A673 (cell line): ENCODE results near the gene MRPS12. TPM values are rescaled to one million over a fixed set of nuclear protein-coding genes. Genes with fewer than 3 reads are reported as not detected.
A peak's percentile ranks its signal among the peaks of the same experiment; 100 is the strongest.

Experiments used
- BruUV-seq: library from RNA; stranded (reverse); fragments of 400-500 nt; replicated peaks from 2 replicates; lab custom pipeline; 2021; lab: Mats Ljungman, UMichigan
- CTCF ChIA-PET: fragments of 300-600 bp; sonication (Branson Sonifier 250); formaldehyde crosslinking; loops from one replicate; lab custom pipeline; 2022; ENCODE audit warnings: antibody characterized with exemption; lab: Charles Lee
- POLR2A ChIA-PET: fragments of 300-600 bp; sonication (Branson Sonifier 250); formaldehyde crosslinking; loops from one replicate; lab custom pipeline; 2022; ENCODE audit warnings: antibody characterized with exemption; ENCODE audit not compliant: low non-redundant PET; lab: Charles Lee
- DNase-seq: peaks from one replicate; pipeline ENCODE4 v3.0.0-alpha.2; 2015; ENCODE audit warnings: low spot score
- H3K27ac ChIP-seq: fragments of 200-600 bp; sonication (generic); 2 replicates; pipeline ENCODE4 v1.5.1; 2016; ENCODE audit warnings: mixed run types, low read depth, mild to moderate bottlenecking, mixed read lengths, antibody characterized with exemption, low read length; ENCODE audit not compliant: poor library complexity, severe bottlenecking
- H3K27me3 ChIP-seq: fragments of 200-600 bp; sonication (generic); replicated peaks from 2 replicates; pipeline ENCODE4 v1.6.1; 2017; ENCODE audit warnings: mixed run types, low read depth, mild to moderate bottlenecking, mixed read lengths, antibody characterized with exemption, low read length; ENCODE audit not compliant: insufficient read depth, poor library complexity
- H3K36me3 ChIP-seq: fragments of 200-600 bp; sonication (generic); 2 replicates; pipeline ENCODE4 v1.6.1; 2016; ENCODE audit warnings: mixed run types, mild to moderate bottlenecking, mixed read lengths, antibody characterized with exemption, low read length; ENCODE audit not compliant: insufficient read depth, poor library complexity, severe bottlenecking
- H3K4me1 ChIP-seq: fragments of 200-600 bp; sonication (generic); 2 replicates; pipeline ENCODE4 v1.6.1; 2017; ENCODE audit warnings: mixed run types, mild to moderate bottlenecking, mixed read lengths, antibody characterized with exemption, low read length; ENCODE audit not compliant: insufficient read depth, poor library complexity, severe bottlenecking
- H3K4me3 ChIP-seq: fragments of 200-600 bp; sonication (generic); 2 replicates; pipeline ENCODE4 v1.5.1; 2016; ENCODE audit warnings: low read depth, mixed run types, mild to moderate bottlenecking, mixed read lengths, low read length; ENCODE audit not compliant: poor library complexity, severe bottlenecking
- H3K9me3 ChIP-seq: fragments of 200-600 bp; sonication (generic); 2 replicates; pipeline ENCODE4 v1.6.1; 2016; ENCODE audit warnings: mixed run types, low read depth, mild to moderate bottlenecking, mixed read lengths, antibody characterized with exemption, low read length; ENCODE audit not compliant: poor library complexity, severe bottlenecking
- EZH2 ChIP-seq: fragments of 200-600 bp; sonication (generic); IDR thresholded peaks from 2 replicates; pipeline ENCODE4 v1.6.1; 2017; ENCODE audit warnings: borderline replicate concordance, low read depth, mild to moderate bottlenecking, mixed read lengths, antibody characterized with exemption, low read length; ENCODE audit not compliant: poor library complexity, severe bottlenecking
- intact Hi-C: fragments of 100-400 bp; cut with micrococcal nuclease; formaldehyde crosslinking; loops from one replicate; pipeline ENCODE4 v1.10.0; 2022; ENCODE audit not compliant: unreplicated experiment
- total RNA-seq: library from RNA; stranded (reverse); gene quantifications from 2 replicates; pipeline ENCODE4 v1.2.3, GENCODE V29; 2021
- TF ChIP-seq, protein P1 (sequence below): fragments of 300-800, 200-600 bp; sonication (generic); conservative IDR thresholded peaks from 2 replicates; pipeline ENCODE4 v1.5.1; 2017; ENCODE audit warnings: low read depth, mild to moderate bottlenecking, antibody characterized with exemption, low read length, moderate library complexity, mixed read lengths

Gene MRPS12
- total RNA-seq, 1 experiment from 2014 or later, result 81.9 TPM

DNA sequence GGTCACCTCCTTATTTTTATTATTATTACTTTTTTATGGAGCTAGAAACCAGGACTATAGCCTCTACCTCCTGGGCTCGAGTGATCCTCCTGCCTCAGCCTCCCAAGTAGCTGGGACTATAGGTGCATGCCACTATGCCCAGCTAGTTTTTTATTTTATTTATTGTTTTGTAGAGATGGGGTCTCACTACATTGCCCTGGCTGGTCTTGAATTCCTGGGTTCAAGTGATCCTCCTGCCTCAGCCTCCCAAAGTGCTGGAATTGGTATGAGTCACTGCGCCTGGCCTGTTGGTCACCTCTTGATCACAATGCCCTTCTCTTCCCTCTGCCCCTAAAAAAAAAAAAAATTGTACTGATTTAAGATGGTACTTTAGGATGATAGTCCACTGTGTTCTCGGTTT, 20.4 kb downstream of the MRPS12 start:
- DNase-seq, result no peak
- no peaks in the 10 kb centered on the region for H3K9me3 ChIP-seq
- ChIA-PET CTCF (interaction anchor here (0.6 kb wide), 1 partner anchor 157 kb away, joined by 9 read pairs; no protein-coding TSS in a partner anchor), POLR2A (no interaction called here)
- peaks cover 4% of the 10 kb centered on the region for H3K36me3 ChIP-seq
- peaks cover 6% of the 10 kb centered on the region for H3K4me1 ChIP-seq
- H3K27ac ChIP-seq, result no peak overlapping the region
- BruUV-seq, result no TSS peak
- no peaks in the 10 kb centered on the region for H3K27me3 ChIP-seq
- intact Hi-C loops, result no loop called here
- no peak overlapping the region for H3K4me3 ChIP-seq
- TF ChIP-seq EZH2, result no peak
- TF ChIP-seq, protein P1, sequence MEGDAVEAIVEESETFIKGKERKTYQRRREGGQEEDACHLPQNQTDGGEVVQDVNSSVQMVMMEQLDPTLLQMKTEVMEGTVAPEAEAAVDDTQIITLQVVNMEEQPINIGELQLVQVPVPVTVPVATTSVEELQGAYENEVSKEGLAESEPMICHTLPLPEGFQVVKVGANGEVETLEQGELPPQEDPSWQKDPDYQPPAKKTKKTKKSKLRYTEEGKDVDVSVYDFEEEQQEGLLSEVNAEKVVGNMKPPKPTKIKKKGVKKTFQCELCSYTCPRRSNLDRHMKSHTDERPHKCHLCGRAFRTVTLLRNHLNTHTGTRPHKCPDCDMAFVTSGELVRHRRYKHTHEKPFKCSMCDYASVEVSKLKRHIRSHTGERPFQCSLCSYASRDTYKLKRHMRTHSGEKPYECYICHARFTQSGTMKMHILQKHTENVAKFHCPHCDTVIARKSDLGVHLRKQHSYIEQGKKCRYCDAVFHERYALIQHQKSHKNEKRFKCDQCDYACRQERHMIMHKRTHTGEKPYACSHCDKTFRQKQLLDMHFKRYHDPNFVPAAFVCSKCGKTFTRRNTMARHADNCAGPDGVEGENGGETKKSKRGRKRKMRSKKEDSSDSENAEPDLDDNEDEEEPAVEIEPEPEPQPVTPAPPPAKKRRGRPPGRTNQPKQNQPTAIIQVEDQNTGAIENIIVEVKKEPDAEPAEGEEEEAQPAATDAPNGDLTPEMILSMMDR, result no peak

GRCh38 chr19:38952395-38953165, 21.8 kb downstream of the MRPS12 start:
- H3K36me3 ChIP-seq, result no peaks in the 10 kb centered on the region
- POLR2A ChIA-PET, result no interaction called here
- CTCF ChIA-PET, result no interaction called here
- BruUV-seq, result no TSS peak
- H3K27me3 ChIP-seq, result no peaks in the 10 kb centered on the region
- peak; percentile 70 for DNase-seq
- TF ChIP-seq, protein P1, result peak; percentile 57
- TF ChIP-seq EZH2, result no peak
- H3K27ac ChIP-seq, result no peak overlapping the region
- H3K4me3 ChIP-seq, result no peak overlapping the region
- intact Hi-C loops, result no loop called here
- no peaks in the 10 kb centered on the region for H3K9me3 ChIP-seq
- peaks cover 6% of the 10 kb centered on the region for H3K4me1 ChIP-seq

DNA sequence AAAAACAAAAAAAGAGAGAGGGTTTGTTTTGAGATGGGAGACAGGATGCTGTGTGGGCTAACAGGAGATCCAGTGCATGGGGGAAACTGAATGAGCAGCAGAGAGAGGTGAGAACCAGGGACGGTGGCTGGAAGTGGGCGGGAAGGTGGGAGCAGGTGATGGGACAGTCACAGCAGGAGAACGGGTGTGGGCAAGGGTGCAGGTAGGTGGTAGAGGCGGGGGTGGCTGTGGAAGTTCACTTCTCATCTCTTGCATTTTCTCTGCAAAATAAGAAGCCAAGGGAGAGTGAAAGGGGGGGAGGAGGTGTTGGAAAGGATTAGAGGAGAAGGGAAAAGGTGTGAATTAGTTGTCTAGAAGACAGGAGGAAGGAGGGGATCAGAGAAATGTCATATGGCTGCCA, 22.9 kb downstream of the MRPS12 start:
- Histone ChIP-seq H3K4me3 (no peak overlapping the region), H3K27ac (no peak overlapping the region), H3K27me3 (no peaks in the 10 kb centered on the region), H3K4me1 (peaks cover 6% of the 10 kb centered on the region), H3K9me3 (no peaks in the 10 kb centered on the region), H3K36me3 (no peaks in the 10 kb centered on the region)
- no peak for DNase-seq
- intact Hi-C loops, result no loop called here
- POLR2A ChIA-PET, result interaction anchor here (0.6 kb wide), 1 partner anchor 232 kb away, joined by 3 read pairs; no protein-coding TSS in a partner anchor
- CTCF ChIA-PET, result no interaction called here
- BruUV-seq, result no TSS peak
- TF ChIP-seq EZH2, result no peak
- TF ChIP-seq, protein P1, result no peak
